Astrocyte (in vitro differentiated cells and primary cell): ENCODE results near the gene SERHL2. TPM values are rescaled to one million over a fixed set of nuclear protein-coding genes. Genes with fewer than 3 reads are reported as not detected.

ENCODE experiments used
- DNase-seq: peaks from one replicate; pipeline ENCODE4 v3.0.0-alpha.2; 2010; ENCODE audit warnings: low read depth
- FAIRE-seq: peaks from 2 replicates; lab custom pipeline; 2011; peaks lifted over from hg19 to GRCh38; lab: Jason Lieb, UNC
- H2AFZ ChIP-seq: 2 replicates; pipeline ENCODE4 v1.6.0; 2012; ENCODE audit warnings: low read depth, low read length, inconsistent platforms
- H3K27ac ChIP-seq: 2 replicates; pipeline ENCODE4 v1.5.1; 2011; ENCODE audit warnings: low read depth, low read length, inconsistent platforms
- H3K27me3 ChIP-seq: 2 replicates; pipeline ENCODE4 v1.6.0; 2011; ENCODE audit warnings: low read length, inconsistent platforms; ENCODE audit not compliant: insufficient read depth
- H3K36me3 ChIP-seq: 2 replicates; pipeline ENCODE4 v1.5.1; 2011; ENCODE audit warnings: low read length, inconsistent platforms; ENCODE audit not compliant: insufficient read depth
- H3K4me1 ChIP-seq: 2 replicates; pipeline ENCODE4 v1.5.1; 2011; ENCODE audit warnings: low read length, inconsistent platforms; ENCODE audit not compliant: insufficient read depth
- H3K4me2 ChIP-seq: 2 replicates; pipeline ENCODE4 v1.6.0; 2012; ENCODE audit warnings: low read length, inconsistent platforms
- H3K4me3 ChIP-seq: 2 replicates; pipeline ENCODE4 v1.5.1; 2011; ENCODE audit warnings: low read depth, mild to moderate bottlenecking, low read length, inconsistent platforms; ENCODE audit not compliant: insufficient read depth
- H3K79me2 ChIP-seq: 2 replicates; pipeline ENCODE4 v1.6.0; 2012; ENCODE audit warnings: mild to moderate bottlenecking, low read length, inconsistent platforms; ENCODE audit not compliant: insufficient read depth
- H3K9ac ChIP-seq: 2 replicates; pipeline ENCODE4 v1.6.0; 2012; ENCODE audit warnings: mild to moderate bottlenecking, low read length, inconsistent platforms
- H3K9me3 ChIP-seq: 2 replicates; pipeline ENCODE4 v1.5.1; 2012; ENCODE audit warnings: low read depth, mild to moderate bottlenecking, low read length, inconsistent platforms; ENCODE audit not compliant: insufficient read depth
- H4K20me1 ChIP-seq: 2 replicates; pipeline ENCODE4 v1.6.0; 2012; ENCODE audit warnings: low read length, inconsistent platforms; ENCODE audit not compliant: insufficient read depth
- H3K27ac Mint-ChIP-seq: one replicate; pipeline ENCODE4 v1.8.0; 2021; ENCODE audit warnings: mild to moderate bottlenecking, mixed read lengths; ENCODE audit not compliant: unreplicated experiment
- H3K27me3 Mint-ChIP-seq: one replicate; pipeline ENCODE4 v1.8.0; 2021; ENCODE audit warnings: low read depth, mixed read lengths; ENCODE audit not compliant: unreplicated experiment
- H3K36me3 Mint-ChIP-seq: one replicate; pipeline ENCODE4 v1.8.0; 2021; ENCODE audit warnings: low read depth, mixed read lengths; ENCODE audit not compliant: unreplicated experiment
- H3K4me1 Mint-ChIP-seq: one replicate; pipeline ENCODE4 v1.8.0; 2021; ENCODE audit warnings: low read depth, mixed read lengths; ENCODE audit not compliant: unreplicated experiment
- H3K4me3 Mint-ChIP-seq: one replicate; pipeline ENCODE4 v1.8.0; 2021; ENCODE audit warnings: mild to moderate bottlenecking, moderate library complexity, mixed read lengths; ENCODE audit not compliant: unreplicated experiment
- H3K9me3 Mint-ChIP-seq: one replicate; pipeline ENCODE4 v1.8.0; 2021; ENCODE audit warnings: mild to moderate bottlenecking, mixed read lengths; ENCODE audit not compliant: unreplicated experiment
- CTCF ChIP-seq: IDR thresholded peaks from 2 replicates; pipeline ENCODE4 v1.5.1; 2011; ENCODE audit warnings: low read depth, mild to moderate bottlenecking, inconsistent platforms, low read length, moderate library complexity; ENCODE audit not compliant: insufficient read depth
- EZH2 ChIP-seq: IDR thresholded peaks from 2 replicates; pipeline ENCODE4 v1.6.1; 2012; ENCODE audit warnings: mild to moderate bottlenecking, low read length, inconsistent platforms; ENCODE audit not compliant: insufficient read depth
- total RNA-seq: library from RNA; stranded (reverse); gene quantifications from 2 replicates; pipeline ENCODE4 v1.2.1, GENCODE V29; 2021

The SERHL2 gene
- total RNA-seq, 1 donor from 2014 or later = 1.2 TPM

- no peak for TF ChIP-seq EZH2
- Histone ChIP-seq H3K27ac (peak within 1 kb of the TSS; percentile 68), H3K9me3 (no peaks in the 10 kb centered on the region)
Measured at GRCh38 chr22:42519525-42520401, 34.0 kb upstream of the SERHL2 start, which contains the start of gene RRP7A. Gene RRP7A (minus strand): TSS chr22:42519796. CDS start chr22:42519786, 10 bp downstream.

GRCh38 chr22:42521228-42521546 lies 32.6 kb upstream of the SERHL2 start:
- FAIRE-seq (no peak), DNase-seq (no peak)
- Mint-ChIP-seq H3K27ac (peak overlapping the region; percentile 31), H3K9me3 (no peaks in the 10 kb centered on the region), H3K4me1 (peaks cover 16% of the 10 kb centered on the region), H3K4me3 (peak overlapping the region; percentile 90), H3K27me3 (peaks cover 5% of the 10 kb centered on the region), H3K36me3 (no peaks in the 10 kb centered on the region)
- no peak for TF ChIP-seq CTCF
- no peak for TF ChIP-seq EZH2
- Histone ChIP-seq H3K27ac (no peak overlapping the region), H3K4me1 (peaks cover 8% of the 10 kb centered on the region), H3K4me2 (no peak overlapping the region), H3K27me3 (no peaks in the 10 kb centered on the region), H3K9ac (no peak overlapping the region), H3K4me3 (no peak overlapping the region), H3K36me3 (no peaks in the 10 kb centered on the region), H4K20me1 (peaks cover 4% of the 10 kb centered on the region), H2AFZ (no peak overlapping the region), H3K79me2 (peaks cover 31% of the 10 kb centered on the region), H3K9me3 (no peaks in the 10 kb centered on the region)

More at GRCh38 chr22:42519525-42520401, 34.0 kb upstream of the SERHL2 start, which contains the start of gene RRP7A:
- peak within 1 kb of the TSS; percentile 91 for H3K27ac Mint-ChIP-seq
- peak within 1 kb of the TSS; percentile 99 for H3K4me3 Mint-ChIP-seq
- DNase-seq (peak; percentile 28), FAIRE-seq (no peak)
- no peaks in the 10 kb centered on the region for H3K27me3 Mint-ChIP-seq
- Histone ChIP-seq H3K36me3 (no peaks in the 10 kb centered on the region), H3K27me3 (no peaks in the 10 kb centered on the region), H2AFZ (peak within 1 kb of the TSS; percentile 97), H3K4me2 (peak within 1 kb of the TSS; percentile 88), H3K4me3 (peak within 1 kb of the TSS; percentile 86), H3K9ac (peak within 1 kb of the TSS; percentile 93), H4K20me1 (peaks cover 10% of the 10 kb centered on the region), H3K79me2 (peaks cover 40% of the 10 kb centered on the region), H3K4me1 (peaks cover 8% of the 10 kb centered on the region)
- H3K4me1 Mint-ChIP-seq = peaks cover 16% of the 10 kb centered on the region
- peaks cover 2% of the 10 kb centered on the region for H3K36me3 Mint-ChIP-seq
- H3K9me3 Mint-ChIP-seq = no peaks in the 10 kb centered on the region

GRCh38 chr22:42522546-42522945 lies 31.2 kb upstream of the SERHL2 start:
- Mint-ChIP-seq H3K27me3 (peaks cover 16% of the 10 kb centered on the region), H3K4me1 (peaks cover 16% of the 10 kb centered on the region), H3K36me3 (no peaks in the 10 kb centered on the region), H3K4me3 (no peak overlapping the region), H3K9me3 (no peaks in the 10 kb centered on the region), H3K27ac (no peak overlapping the region)
- Histone ChIP-seq H3K9ac (no peak overlapping the region), H3K9me3 (no peaks in the 10 kb centered on the region), H3K27me3 (no peaks in the 10 kb centered on the region), H2AFZ (no peak overlapping the region), H3K4me1 (peaks cover 8% of the 10 kb centered on the region), H3K4me3 (no peak overlapping the region), H3K79me2 (peaks cover 23% of the 10 kb centered on the region), H3K36me3 (no peaks in the 10 kb centered on the region), H3K4me2 (no peak overlapping the region), H4K20me1 (no peaks in the 10 kb centered on the region), H3K27ac (no peak overlapping the region)
- TF ChIP-seq EZH2 = no peak
- TF ChIP-seq CTCF = no peak
- no peak for FAIRE-seq
- no peak for DNase-seq
